ENCODE measurements around the gene SLC25A6. TPM values are rescaled to one million over a fixed set of nuclear protein-coding genes. Genes with fewer than 3 reads are reported as not detected.

Gene SLC25A6
- polyA plus RNA-seq, 1 of the 3 experiments (the other 2 are of a cell fraction) = 981 TPM

- Histone ChIP-seq H3K36me3 (replicated peaks in 1 of 2; ENCODE audit: control insufficient read depth in 1 of 2, insufficient read depth in 2 of 2, low read length in 1 of 2) (peaks cover 24 to 39% of the 10 kb centered on the region in 2 experiments), H3K9me2 (no peaks in the 10 kb centered on the region), H4K20me1 (ENCODE audit: insufficient read depth) (peaks cover 40% of the 10 kb centered on the region), H3K4me1 (ENCODE audit: control insufficient read depth in 1 of 2, insufficient read depth in 2 of 2, low read depth in 1 of 2, low read length in 1 of 2) (peaks cover 7 to 21% of the 10 kb centered on the region in 2 experiments; a peak in 2 of 4 replicates), H3K27ac (ENCODE audit: low read depth in 2 of 2, low read length in 1 of 2) (peak overlapping the region; percentile 88 to 95), H3F3A (replicated peaks; ENCODE audit: insufficient read depth) (peaks cover 14% of the 10 kb centered on the region), H3K9me3 (no peaks in the 10 kb centered on the region), H3K27me3 (ENCODE audit: insufficient read depth) (no peaks in the 10 kb centered on the region), H3K79me2 (ENCODE audit: insufficient read depth) (peaks cover 77% of the 10 kb centered on the region), H3K4me3 (ENCODE audit: low read depth in 2 of 2, low read length in 1 of 2) (peak overlapping the region; percentile 80 to 81), H2AFZ (ENCODE audit: low read depth) (no peak overlapping the region), H3K9ac (peak overlapping the region; percentile 96), H3K4me2 (peak overlapping the region; percentile 99)
- ChIA-PET POLR2A (no interaction called here), CTCF (no interaction called here)
- TF ChIP-seq EP300 (IDR thresholded peaks at IDR 0.05; ENCODE audit: borderline replicate concordance in 1 of 2, low read depth in 1 of 2, low read length in 1 of 2) (0 out of 4 replicates have a peak, but pooled peaks of 1 of the 2 experiments have one; percentile 15), CHD2 (IDR thresholded peaks at IDR 0.05; ENCODE audit: low read length, partially characterized antibody) (no peak), CTCF (IDR thresholded peaks at IDR 0.05) (no peak), GATA2 (CRISPR knock-in tag; IDR thresholded peaks at IDR 0.05) (no peak), ELF1 (IDR thresholded peaks at IDR 0.05) (no peak; the same call in 1 of the 2 replicates), TAF1 (IDR thresholded peaks at IDR 0.05; ENCODE audit: borderline replicate concordance, low read depth, low read length) (no peak), RFX5 (IDR thresholded peaks at IDR 0.05; ENCODE audit: low read length) (no peak), MEF2A (IDR thresholded peaks at IDR 0.05; ENCODE audit: borderline replicate concordance, low read depth) (no peak), SIN3A (IDR thresholded peaks at IDR 0.05; ENCODE audit: borderline replicate concordance, low read depth, low read length) (0 out of 2 replicates have a peak, but pooled peaks have one; percentile 11), TEAD4 (IDR thresholded peaks at IDR 0.05; ENCODE audit: borderline replicate concordance, insufficient read depth) (no peak), IRF3 (IDR thresholded peaks at IDR 0.05; ENCODE audit: low read depth, low read length) (no peak), RCOR1 (IDR thresholded peaks at IDR 0.05; ENCODE audit: low read length) (no peak), EZH2phosphoT487 (IDR thresholded peaks at IDR 0.05; ENCODE audit: borderline replicate concordance, low read depth) (no peak), NRF1 (IDR thresholded peaks at IDR 0.05; ENCODE audit: low read depth, low read length) (no peak), REST (IDR thresholded peaks at IDR 0.05; ENCODE audit: low read depth, low read length) (no peak), RAD21 (IDR thresholded peaks at IDR 0.05; ENCODE audit: low read length) (no peak), MXI1 (IDR thresholded peaks at IDR 0.05; ENCODE audit: low read depth, low read length) (no peak), USF2 (IDR thresholded peaks at IDR 0.05; ENCODE audit: borderline replicate concordance, low read depth, low read length) (no peak), JUND (IDR thresholded peaks at IDR 0.05) (no peak), NFIC (IDR thresholded peaks at IDR 0.05; ENCODE audit: borderline replicate concordance) (no peak), GABPA (IDR thresholded peaks at IDR 0.05; ENCODE audit: low read depth) (no peak), FOSL2 (IDR thresholded peaks at IDR 0.05; ENCODE audit: borderline replicate concordance, low read depth) (no peak), PBX3 (IDR thresholded peaks at IDR 0.05) (no peak), POLR2AphosphoS5 (IDR thresholded peaks at IDR 0.05; ENCODE audit: low read depth, low read length) (no peak), MAX (IDR thresholded peaks at IDR 0.05; ENCODE audit: low read depth) (peak; percentile 79)
- 1% methylated on average over 29 of the region's 76 CpGs for WGBS (ENCODE audit: low lambda C conversion rate)
- DNase-seq = peak; percentile 81
Observed at GRCh38 chrX:1392376-1393068, 609 bp upstream of the SLC25A6 start.

All from SK-N-SH (cell line).